Endothelial cell of umbilical vein (primary cell): ENCODE data around the gene LDLRAD4. TPM values are rescaled to one million over a fixed set of nuclear protein-coding genes. Genes with fewer than 3 reads are reported as not detected.

Source experiments
- BruUV-seq: library from RNA; stranded (reverse); fragments of 400-500 nt; replicated peaks from 2 replicates; lab custom pipeline; 2021; lab: Mats Ljungman, UMichigan
- CTCF ChIA-PET: fragments of 300-600, 350-600 bp; sonication (Branson Sonifier 250); formaldehyde crosslinking; loops from one replicate; lab custom pipeline; 2021; ENCODE audit warnings: antibody characterized with exemption, inconsistent platforms; lab: Charles Lee
- POLR2A ChIA-PET: fragments of 300-600, 350-600 bp; sonication (Branson Sonifier 250); formaldehyde crosslinking; loops from one replicate; lab custom pipeline; 2021; ENCODE audit warnings: antibody characterized with exemption, inconsistent platforms; lab: Charles Lee
- DNase-seq: peaks from one replicate; pipeline ENCODE4 v3.0.0-alpha.2; 2011; ENCODE audit warnings: low read depth, low spot score
- FAIRE-seq: peaks from 2 replicates; lab custom pipeline; 2011; peaks lifted over from hg19 to GRCh38; lab: Jason Lieb, UNC
- H2AFZ ChIP-seq: 2 replicates; pipeline ENCODE4 v1.6.0; 2012; ENCODE audit warnings: low read depth, low read length, control low read depth, inconsistent platforms
- H3K27ac ChIP-seq: 2 replicates; pipeline ENCODE4 v1.5.1; 2011; ENCODE audit warnings: low read depth, mild to moderate bottlenecking, control low read depth, low read length, moderate library complexity; ENCODE audit not compliant: insufficient read depth
- H3K27me3 ChIP-seq, 2 experiments: 2 replicates each; pipeline versions ENCODE4 v1.6.0 to v1.6.1; 2011; ENCODE audit warnings: low read length in 2 of 2, mixed read lengths in 1 of 2; ENCODE audit not compliant: control insufficient read depth in 2 of 2, insufficient read depth in 2 of 2
- H3K36me3 ChIP-seq, 2 experiments: 2 replicates in 1 of 2; 3 replicates in 1 of 2; pipeline ENCODE4 v1.5.1; 2011; ENCODE audit warnings: low read length in 2 of 2, mild to moderate bottlenecking in 1 of 2, moderate library complexity in 1 of 2; ENCODE audit not compliant: control insufficient read depth in 2 of 2, insufficient read depth in 2 of 2; ENCODE audit errors: extremely low read depth in 1 of 2
- H3K4me1 ChIP-seq: 3 replicates; pipeline ENCODE4 v1.5.1; 2011; ENCODE audit warnings: mild to moderate bottlenecking, low read length; ENCODE audit not compliant: control insufficient read depth, insufficient read depth; ENCODE audit errors: extremely low read depth
- H3K4me2 ChIP-seq: 2 replicates; pipeline ENCODE4 v1.6.1; 2011; ENCODE audit warnings: low read length, control low read depth, mixed read lengths; ENCODE audit not compliant: insufficient read depth
- H3K4me3 ChIP-seq, 3 experiments: fragments of 200-600 bp in 1 of 3; sonication (generic), shearing (Covaris generic) in 1 of 3; replicated peaks in 1 of 3; 2 replicates each; pipeline ENCODE4 v1.5.1; 2011 to 2016; ENCODE audit warnings: control low read depth in 3 of 3, low read length in 3 of 3, mild to moderate bottlenecking in 2 of 3, inconsistent platforms in 1 of 3, low read depth in 1 of 3, moderate library complexity in 1 of 3; ENCODE audit not compliant: insufficient read depth in 1 of 3
- H3K79me2 ChIP-seq: 2 replicates; pipeline ENCODE4 v1.6.0; 2012; ENCODE audit warnings: low read length, inconsistent platforms; ENCODE audit not compliant: control insufficient read depth, insufficient read depth
- H3K9ac ChIP-seq: replicated peaks from 2 replicates; pipeline ENCODE3; 2011; ENCODE audit warnings: low read length, control low read depth; ENCODE audit not compliant: insufficient read depth; ENCODE audit errors: extremely low read depth
- H3K9me1 ChIP-seq: replicated peaks from 3 replicates; pipeline ENCODE4 v1.6.0; 2011; ENCODE audit warnings: mild to moderate bottlenecking, low read length; ENCODE audit not compliant: control insufficient read depth, insufficient read depth; ENCODE audit errors: extremely low read depth
- H3K9me3 ChIP-seq: replicated peaks from 2 replicates; pipeline ENCODE4 v1.5.1; 2012; ENCODE audit warnings: low read length, inconsistent platforms; ENCODE audit not compliant: control insufficient read depth, insufficient read depth
- H4K20me1 ChIP-seq: replicated peaks from 2 replicates; pipeline ENCODE3; 2011; ENCODE audit warnings: mild to moderate bottlenecking, low read length; ENCODE audit not compliant: control insufficient read depth, insufficient read depth; ENCODE audit errors: extremely low read depth
- CTCF ChIP-seq, 2 donors: IDR thresholded peaks; 1 replicate in 1 of 2; 2 replicates in 1 of 2; pipeline ENCODE4 v1.5.1; 2011; ENCODE audit warnings: low read length in 2 of 2, mild to moderate bottlenecking in 2 of 2, moderate library complexity in 2 of 2, control low read depth in 1 of 2, inconsistent platforms in 1 of 2, low read depth in 1 of 2; ENCODE audit not compliant: insufficient read depth in 1 of 2; ENCODE audit errors: extremely low read depth in 1 of 2
- EZH2 ChIP-seq: IDR thresholded peaks from 2 replicates; pipeline ENCODE4 v1.6.1; 2012; ENCODE audit warnings: borderline replicate concordance, low read depth, mild to moderate bottlenecking, moderate library complexity, low read length, inconsistent platforms; ENCODE audit not compliant: severe bottlenecking
- FOS ChIP-seq: IDR thresholded peaks from 2 replicates; pipeline ENCODE4 v1.6.1; 2011; ENCODE audit warnings: mild to moderate bottlenecking, low read length, moderate library complexity, borderline replicate concordance; ENCODE audit not compliant: insufficient read depth
- GATA2 ChIP-seq: IDR thresholded peaks from 2 replicates; pipeline ENCODE4 v1.7.0; 2011; ENCODE audit warnings: low read depth, mild to moderate bottlenecking, moderate library complexity, mixed read lengths, low read length; ENCODE audit not compliant: insufficient read length, insufficient read depth
- JUN ChIP-seq: IDR thresholded peaks from 2 replicates; pipeline ENCODE4 v1.6.1; 2011; ENCODE audit warnings: borderline replicate concordance, low read depth; ENCODE audit not compliant: insufficient read length, insufficient read depth
- MYC ChIP-seq: IDR thresholded peaks from one replicate; pipeline ENCODE4 v1.6.1; 2011; ENCODE audit warnings: mild to moderate bottlenecking, low read depth, low read length
- POLR2A ChIP-seq: IDR thresholded peaks from 2 replicates; pipeline ENCODE4 v1.6.1; 2012; ENCODE audit warnings: low read depth, mild to moderate bottlenecking, control low read depth, low read length
- POLR2AphosphoS5 ChIP-seq: IDR thresholded peaks from 2 replicates; pipeline ENCODE4 v1.6.1; 2012; ENCODE audit warnings: low read depth, mild to moderate bottlenecking, control low read depth, low read length, moderate library complexity; ENCODE audit not compliant: insufficient read depth
- dilution Hi-C: fragments of 300-500 bp; cut with MboI; formaldehyde crosslinking; loops from one replicate; pipeline ENCODE4 v1.15.0; 2019; ENCODE audit warnings: low sequenced_read_pairs; ENCODE audit not compliant: extremely low pct_ligation_motif_present
- intact Hi-C: fragments of 100-400 bp; cut with micrococcal nuclease; formaldehyde crosslinking; loops from one replicate; pipeline ENCODE4 v1.10.0; 2022
- polyA plus RNA-seq, 4 experiments: library from polyadenylated mRNA; depleted of rRNA in 3 of 4; stranded (reverse) in 3 of 4; unstranded in 1 of 4; fragments of >200 nt; gene quantifications; 2 replicates each; pipeline versions ENCODE4 v1.2.1 to v1.2.3, GENCODE V29; 2011 to 2012; ENCODE audit warnings: missing spikeins in 1 of 4
- total RNA-seq: library from RNA; stranded (reverse); gene quantifications from 2 replicates; pipeline ENCODE4 v1.2.3, GENCODE V29; 2021
- TF ChIP-seq, protein P1 (sequence below): IDR thresholded peaks from 2 replicates; pipeline ENCODE4 v1.6.1; 2011; ENCODE audit not compliant: insufficient read depth, insufficient read length

LDLRAD4 gene
- total and polyA plus RNA-seq, 2 donors (not counting 3 experiments of a cell fraction or from before 2014, with no cell fraction given), result 5.2 to 6.5 TPM

DNA sequence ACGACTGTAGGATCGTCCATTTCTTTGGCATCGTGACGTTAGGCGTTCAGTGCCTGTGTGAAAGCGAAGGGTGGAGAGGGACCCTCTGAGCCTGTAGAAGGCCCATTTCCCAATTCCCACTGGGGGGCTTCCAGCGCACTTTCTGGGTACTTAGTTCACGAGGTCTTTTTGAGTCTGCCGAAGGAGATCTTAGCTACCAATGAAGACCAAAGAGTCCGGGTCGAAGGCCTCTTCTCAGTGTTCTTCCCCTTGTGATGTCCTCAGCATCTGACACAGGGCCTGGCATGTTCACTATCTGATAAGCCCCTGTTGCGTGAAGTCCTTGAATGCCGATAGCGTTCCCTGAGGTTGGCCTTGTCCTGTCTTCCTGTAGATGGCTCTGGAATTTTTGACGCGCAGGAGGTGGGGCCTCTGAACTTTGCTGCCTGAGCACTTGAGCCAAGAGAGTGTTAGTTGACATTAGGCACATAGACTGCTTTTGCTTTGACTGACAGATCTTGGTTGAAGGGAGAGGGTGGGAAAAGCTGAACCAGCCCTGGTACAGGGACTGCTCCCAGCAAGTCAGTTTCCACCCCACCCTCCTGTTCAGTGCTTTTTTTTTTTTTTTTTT, 52.8 kb downstream of the LDLRAD4 start:
- Histone ChIP-seq H3K4me1 (peaks cover 18% of the 10 kb centered on the region), H3K27ac (no peak overlapping the region), H4K20me1 (no peaks in the 10 kb centered on the region), H3K4me3 (no peak overlapping the region), H2AFZ (no peak overlapping the region), H3K9me3 (no peaks in the 10 kb centered on the region), H3K4me2 (no peak overlapping the region), H3K9me1 (no peaks in the 10 kb centered on the region), H3K36me3 (no peaks in the 10 kb centered on the region), H3K27me3 (peaks cover 3% of the 10 kb centered on the region in 2 experiments), H3K9ac (no peak overlapping the region), H3K79me2 (no peaks in the 10 kb centered on the region)
- DNase-seq (no peak), FAIRE-seq (no peak)
- ChIA-PET POLR2A (no interaction called here), CTCF (no interaction called here)
- dilution Hi-C loops (no loop called here), intact Hi-C loops (no loop called here)
- TF ChIP-seq POLR2A (no peak), MYC (no peak)
- no TSS peak for BruUV-seq

GRCh38 chr18:13272416-13272815, 53.9 kb downstream of the LDLRAD4 start:
- Histone ChIP-seq H3K27me3 (peaks cover 3% of the 10 kb centered on the region in 2 experiments), H3K79me2 (no peaks in the 10 kb centered on the region), H4K20me1 (no peaks in the 10 kb centered on the region), H3K36me3 (no peaks in the 10 kb centered on the region), H3K9ac (no peak overlapping the region), H3K9me1 (no peaks in the 10 kb centered on the region), H3K4me3 (no peak overlapping the region), H3K9me3 (no peaks in the 10 kb centered on the region), H3K27ac (no peak overlapping the region), H3K4me1 (peaks cover 17% of the 10 kb centered on the region), H3K4me2 (no peak overlapping the region), H2AFZ (no peak overlapping the region)
- CTCF ChIA-PET, result no interaction called here
- no TSS peak for BruUV-seq
- DNase-seq (no peak), FAIRE-seq (no peak)
- dilution Hi-C loops (no loop called here), intact Hi-C loops (no loop called here)
- TF ChIP-seq GATA2, result no peak
- TF ChIP-seq EZH2, result no peak
- TF ChIP-seq CTCF (IDR thresholded peaks at IDR 0.05; ENCODE audit: extremely low read depth in 1 of 2, insufficient read depth in 1 of 2, low read depth in 1 of 2, low read length in 2 of 2), result no peak
- TF ChIP-seq POLR2A, result no peak
- no peak for TF ChIP-seq JUN
- TF ChIP-seq, protein P1, sequence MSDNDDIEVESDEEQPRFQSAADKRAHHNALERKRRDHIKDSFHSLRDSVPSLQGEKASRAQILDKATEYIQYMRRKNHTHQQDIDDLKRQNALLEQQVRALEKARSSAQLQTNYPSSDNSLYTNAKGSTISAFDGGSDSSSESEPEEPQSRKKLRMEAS, result no peak
- no peak for TF ChIP-seq POLR2AphosphoS5
- no peak for TF ChIP-seq MYC
- TF ChIP-seq FOS, result no peak
- POLR2A ChIA-PET, result no interaction called here
